Gastroesophageal sphincter (tissue), 3 donors: ENCODE data around the gene SEC23B.

Source experiments
- CTCF ChIP-seq, 4 experiments: fragments of 200-600 bp in 2 of 4; fragments of 450-650 bp in 2 of 4; sonication (generic) in 1 of 4; IDR thresholded peaks; one replicate each; pipeline ENCODE4 v1.5.1; 2017 to 2019; ENCODE audit warnings: antibody characterized with exemption in 4 of 4, mild to moderate bottlenecking in 2 of 4, moderate library complexity in 2 of 4
- POLR2AphosphoS5 ChIP-seq: sonication (generic); formaldehyde crosslinking; IDR thresholded peaks from one replicate; pipeline ENCODE4 v1.6.1; 2017; ENCODE audit warnings: antibody characterized with exemption

DNA sequence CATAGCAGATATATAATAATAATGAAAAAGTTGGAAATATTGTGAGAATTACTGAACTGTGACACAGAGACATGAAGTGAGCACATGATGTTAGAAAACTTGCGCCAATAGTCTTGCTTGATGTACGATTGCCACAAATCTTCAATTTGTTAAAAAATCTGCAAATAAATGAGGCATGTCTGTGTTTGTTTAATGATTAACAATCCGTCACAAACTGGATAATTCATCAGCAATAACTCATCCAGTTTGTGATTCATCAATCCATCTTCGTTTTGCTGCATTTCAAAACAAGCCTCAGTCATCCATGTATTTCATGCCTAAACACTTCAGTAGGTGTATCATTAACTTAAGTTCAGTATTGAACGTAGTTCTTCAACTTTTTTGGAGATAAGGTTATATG, 34.0 kb downstream of the SEC23B start:
- TF ChIP-seq CTCF (IDR thresholded peaks at IDR 0.05) = no peak
- no peak for TF ChIP-seq POLR2AphosphoS5
